Activated CD4-positive, alpha-beta T cell treated with anti-CD3 and anti-CD28 coated beads for 24 hours (primary cell): Measurements from ENCODE around the gene GGCX.
A peak's percentile ranks its signal among the peaks of the same experiment; 100 is the strongest.

Source experiments
- DNase-seq, 2 donors: peaks; one replicate each; pipeline ENCODE4 v3.0.0-alpha.2; 2020; ENCODE audit warnings: low read depth in 2 of 2

GGCX gene

DNA sequence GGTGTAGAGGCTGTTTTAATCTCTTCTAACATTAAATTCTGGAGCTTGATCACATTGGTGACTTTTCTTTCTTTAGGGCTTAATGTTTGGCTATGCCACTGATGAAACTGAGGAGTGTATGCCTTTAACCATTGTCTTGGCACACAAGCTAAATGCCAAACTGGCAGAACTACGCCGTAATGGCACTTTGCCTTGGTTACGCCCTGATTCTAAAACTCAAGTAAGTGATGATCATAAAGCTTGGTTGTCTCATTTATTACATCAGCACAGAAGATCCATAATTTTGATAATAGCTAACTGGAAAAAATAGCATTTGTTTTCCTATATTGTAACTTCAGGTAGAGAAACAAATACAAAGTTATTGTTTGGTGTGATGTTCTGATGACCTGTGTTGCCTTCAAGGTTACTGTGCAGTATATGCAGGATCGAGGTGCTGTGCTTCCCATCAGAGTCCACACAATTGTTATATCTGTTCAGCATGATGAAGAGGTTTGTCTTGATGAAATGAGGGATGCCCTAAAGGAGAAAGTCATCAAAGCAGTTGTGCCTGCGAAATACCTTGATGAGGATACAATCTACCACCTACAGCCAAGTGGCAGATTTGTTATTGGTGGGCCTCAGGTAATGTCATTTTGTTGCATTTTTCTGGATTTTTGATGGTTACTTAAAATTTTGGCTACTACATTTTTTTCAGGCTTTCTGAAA lies 19.4 kb downstream of the GGCX start:
- DNase-seq, result no peak

DNA sequence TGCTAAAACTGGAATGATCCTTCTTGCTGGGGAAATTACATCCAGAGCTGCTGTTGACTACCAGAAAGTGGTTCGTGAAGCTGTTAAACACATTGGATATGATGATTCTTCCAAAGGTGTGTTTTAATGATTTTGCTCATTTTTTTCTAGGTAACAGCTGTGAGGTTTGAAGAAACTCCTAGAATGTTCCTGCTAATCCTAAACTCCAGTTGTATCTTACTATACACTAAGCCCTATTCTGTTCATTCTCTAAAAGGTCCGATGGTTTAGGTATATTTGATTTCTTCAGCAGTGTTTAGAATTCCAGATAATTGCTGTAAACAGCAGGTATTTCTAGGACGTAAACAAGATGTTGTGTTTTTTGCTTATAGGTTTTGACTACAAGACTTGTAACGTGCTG lies 20.0 kb downstream of the GGCX start:
- DNase-seq, result no peak

DNA sequence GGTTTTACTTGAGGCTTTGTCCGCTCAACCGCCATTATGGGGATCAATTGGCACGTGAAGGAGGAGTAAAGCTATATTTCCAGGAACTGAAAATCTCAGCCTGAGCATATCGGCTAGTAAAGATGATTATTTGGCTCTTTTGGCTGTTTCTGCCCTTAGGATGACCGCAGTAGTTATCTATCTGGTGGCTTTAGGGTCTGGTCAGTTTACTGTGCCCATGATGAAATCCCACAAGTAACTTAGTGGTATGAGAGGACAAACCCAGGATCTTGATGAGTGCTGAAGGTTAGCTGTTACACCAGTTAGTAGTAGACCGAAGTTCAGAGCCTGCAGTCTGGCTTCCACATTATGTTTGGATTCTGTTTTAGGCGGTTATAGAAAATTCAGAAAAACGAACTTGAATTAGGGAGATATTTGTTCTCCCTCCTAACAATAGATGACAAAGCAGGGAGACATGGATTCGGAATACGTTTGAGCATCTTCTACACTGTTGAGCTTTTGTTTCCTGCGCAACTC lies 21.1 kb downstream of the GGCX start:
- no peak for DNase-seq

DNA sequence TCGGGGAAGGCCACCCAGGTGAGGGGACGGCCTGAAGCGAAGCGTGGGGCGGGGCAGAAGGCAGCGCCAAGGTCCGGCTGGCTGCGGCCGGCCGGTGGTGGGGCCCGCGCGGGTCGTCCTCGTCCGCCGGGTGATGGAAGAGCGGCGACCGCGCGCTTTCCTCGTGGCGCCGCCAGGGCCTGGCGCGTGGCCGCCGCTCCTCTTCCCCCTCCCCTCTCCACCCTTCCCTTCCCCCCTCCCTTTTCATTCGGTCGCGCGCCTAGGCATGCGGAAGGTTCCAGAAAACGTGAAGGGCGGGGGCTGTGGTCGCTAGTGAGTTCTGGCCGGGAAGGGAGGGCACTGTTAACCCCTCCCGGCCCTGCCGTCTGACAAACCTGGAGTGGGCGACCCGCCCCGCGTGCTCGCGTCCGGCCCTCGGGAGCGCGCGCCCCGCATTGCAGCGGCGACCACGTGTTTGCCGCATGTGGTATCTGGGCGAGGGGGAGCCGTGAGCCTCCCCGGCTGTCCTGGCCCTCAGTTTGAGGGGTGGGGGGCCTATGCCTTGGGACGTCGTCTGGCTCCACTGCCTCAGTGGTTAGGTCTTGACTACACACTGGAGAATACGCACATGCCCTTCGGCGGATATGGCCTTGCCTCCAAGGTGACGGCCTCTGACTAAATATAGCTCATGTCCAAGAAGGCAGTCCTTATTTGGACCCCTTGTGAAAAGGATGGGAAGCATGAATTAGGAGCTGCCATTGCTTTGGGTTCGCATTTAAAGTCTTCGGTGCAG lies 21.7 kb downstream of the GGCX start:
- DNase-seq, result peak; percentile 55 to 58

DNA sequence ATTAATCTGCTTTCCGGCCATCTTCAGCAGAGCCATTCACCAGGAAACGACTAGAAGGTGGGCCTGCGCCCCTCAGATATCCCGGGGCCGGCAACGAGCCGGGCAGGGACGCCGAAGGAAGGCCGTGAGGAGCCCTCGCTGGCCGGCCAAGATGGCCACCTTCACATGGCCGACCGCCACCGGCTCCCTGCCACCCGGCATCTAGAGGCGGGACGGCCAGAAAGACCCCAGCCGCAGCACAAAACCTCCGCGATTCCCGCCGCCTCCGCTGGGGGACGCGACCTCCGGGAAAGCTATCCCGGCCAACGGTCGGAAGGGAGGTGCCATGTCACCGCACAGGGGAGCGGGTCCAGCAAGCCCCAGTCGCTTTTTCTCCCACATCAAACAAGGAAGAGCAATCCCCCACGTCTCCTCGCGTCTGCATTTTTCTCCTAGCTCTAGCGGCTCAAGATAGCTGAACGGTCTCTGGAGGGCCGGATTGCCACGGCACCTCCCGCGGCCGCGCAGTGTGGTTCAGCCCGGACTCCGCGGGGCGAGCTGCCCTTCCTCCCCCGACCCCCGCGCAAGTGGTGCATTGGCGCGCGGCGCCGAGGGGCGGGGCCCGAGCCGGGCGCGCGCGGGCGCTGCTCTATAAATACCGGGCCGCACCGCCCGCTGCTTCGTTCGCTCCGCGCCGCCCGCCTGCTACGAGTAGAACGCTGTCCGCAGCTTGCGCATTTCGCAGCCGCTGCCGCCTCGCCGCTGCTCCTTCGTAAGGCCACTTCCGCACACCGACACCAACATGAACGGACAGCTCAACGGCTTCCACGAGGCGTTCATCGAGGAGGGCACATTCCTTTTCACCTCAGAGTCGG lies 22.6 kb downstream of the GGCX start, which contains the start of gene MAT2A:
TSS of gene MAT2A (plus strand) at position 662 of the 854 bp plus-strand sequence. CDS start at position 782, 120 bp downstream.
- DNase-seq, result peak; percentile 86 to 91

DNA sequence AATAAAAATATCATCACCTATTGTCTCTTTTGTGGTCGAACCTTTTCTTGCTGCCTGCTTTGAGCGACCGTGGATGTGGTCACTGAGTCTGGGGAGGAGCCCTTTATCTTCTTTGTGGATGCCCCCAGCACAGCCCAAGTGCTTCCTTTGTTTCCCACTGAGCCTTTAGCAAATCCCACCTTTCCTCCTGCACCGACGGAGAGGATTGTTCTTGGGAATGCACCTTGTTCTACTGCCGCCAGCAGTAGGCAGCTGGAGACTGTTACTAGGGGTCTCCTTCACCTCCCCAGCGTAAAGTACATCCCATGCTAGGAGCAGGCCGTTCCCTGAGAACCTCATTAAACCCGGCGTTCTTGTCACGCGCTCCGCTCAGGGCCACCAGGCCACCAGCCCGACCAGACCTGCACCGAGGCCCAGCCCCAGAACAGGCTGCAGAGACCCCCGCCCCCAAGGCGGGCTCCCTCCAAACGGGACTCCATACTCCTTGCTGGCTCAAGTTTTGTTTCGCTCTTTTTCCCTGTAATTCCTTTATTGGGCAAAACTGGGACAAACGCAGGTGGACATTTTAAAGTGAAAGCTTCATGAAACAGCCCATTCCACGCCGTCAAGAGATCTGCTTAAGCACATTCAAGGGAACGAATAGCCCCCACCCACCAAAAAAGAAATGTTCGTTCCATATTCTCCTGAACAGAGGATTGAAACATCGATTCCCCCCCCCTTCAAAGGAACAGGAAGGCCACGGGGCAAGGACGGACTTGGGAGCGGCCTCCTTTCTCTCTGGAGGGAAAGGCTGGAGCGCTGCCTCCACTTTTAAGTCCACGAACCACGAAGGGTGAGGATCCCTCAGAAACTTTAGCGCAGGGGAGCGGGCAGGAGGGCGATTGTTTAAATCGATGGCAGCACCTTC lies 23.4 kb downstream of the GGCX start:
- DNase-seq, result no peak

DNA sequence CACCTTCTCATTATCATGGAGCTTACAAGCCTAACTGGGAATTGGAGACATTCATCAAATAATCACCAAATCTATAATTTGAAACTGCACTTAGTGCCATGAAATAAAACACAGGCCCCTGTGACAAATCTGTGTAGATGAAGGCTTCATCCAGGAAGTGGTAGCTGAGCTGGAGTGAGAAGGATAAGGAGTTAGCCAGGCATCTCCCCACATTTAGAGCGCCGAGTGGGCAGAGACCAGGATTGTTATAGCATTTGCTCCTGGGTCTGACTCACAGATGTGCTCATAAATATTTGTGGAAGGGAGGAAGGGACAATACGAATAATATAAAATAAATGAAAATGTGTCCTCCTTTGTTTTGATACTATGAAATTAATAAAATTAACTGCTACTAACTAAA lies 24.8 kb downstream of the GGCX start:
- no peak for DNase-seq

DNA sequence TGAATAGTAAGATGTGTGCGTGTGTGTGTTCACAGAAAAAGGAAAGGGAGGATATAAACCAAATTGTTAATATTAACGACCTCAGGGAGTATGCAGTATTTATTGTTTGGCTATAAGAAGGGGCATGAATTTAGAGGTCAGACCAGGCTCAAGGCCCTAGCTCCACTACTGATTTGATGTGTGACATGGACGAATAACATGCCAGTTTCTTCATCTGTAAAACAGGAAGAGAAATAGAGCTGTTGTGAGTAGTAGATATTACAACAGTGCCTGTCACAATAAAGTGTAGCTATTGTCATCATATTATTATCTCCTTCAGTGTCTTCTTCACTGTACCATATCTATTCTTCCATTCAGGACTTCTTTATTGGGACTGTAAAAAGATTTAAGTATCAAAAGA lies 26.4 kb downstream of the GGCX start:
- DNase-seq, result no peak

DNA sequence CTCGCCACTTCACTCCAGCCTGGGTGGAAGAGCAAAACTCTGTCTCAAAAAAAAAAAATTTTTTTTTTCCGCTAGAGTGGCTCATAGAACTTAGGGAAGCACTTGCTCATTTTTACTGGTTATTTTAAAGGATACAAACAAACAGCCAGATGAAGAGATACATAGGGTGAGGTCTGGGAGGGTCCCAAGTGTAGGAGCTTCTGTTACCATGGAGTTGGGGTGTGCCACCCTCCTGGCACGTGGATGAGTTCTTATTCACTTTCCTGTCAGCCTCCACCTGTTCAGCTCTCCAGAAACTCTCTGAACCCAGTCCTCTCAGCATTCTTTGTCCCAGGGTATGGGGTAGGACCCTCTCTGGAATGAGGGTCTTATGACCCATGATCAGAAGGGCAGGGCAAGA lies 27.2 kb downstream of the GGCX start:
- DNase-seq, result no peak

DNA sequence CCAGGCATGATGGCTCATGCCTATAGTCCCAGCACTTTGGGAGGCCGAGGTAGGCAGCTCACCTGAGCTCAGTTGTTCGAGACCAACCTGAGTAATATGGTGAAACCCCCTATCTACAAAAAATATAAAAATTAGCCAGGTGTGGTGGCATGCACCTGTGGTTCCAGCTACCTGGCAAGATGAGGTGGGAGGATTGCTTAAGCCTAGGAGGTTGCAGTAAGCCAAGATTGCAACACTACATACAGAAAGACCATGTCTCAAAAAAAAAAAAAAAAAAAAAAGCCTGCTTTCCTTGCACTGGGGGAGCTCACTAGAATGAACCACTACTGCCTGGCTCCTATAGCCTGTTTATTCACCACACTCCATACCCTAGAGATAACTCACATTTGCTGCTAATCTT lies 29.7 kb downstream of the GGCX start:
- no peak for DNase-seq

DNA sequence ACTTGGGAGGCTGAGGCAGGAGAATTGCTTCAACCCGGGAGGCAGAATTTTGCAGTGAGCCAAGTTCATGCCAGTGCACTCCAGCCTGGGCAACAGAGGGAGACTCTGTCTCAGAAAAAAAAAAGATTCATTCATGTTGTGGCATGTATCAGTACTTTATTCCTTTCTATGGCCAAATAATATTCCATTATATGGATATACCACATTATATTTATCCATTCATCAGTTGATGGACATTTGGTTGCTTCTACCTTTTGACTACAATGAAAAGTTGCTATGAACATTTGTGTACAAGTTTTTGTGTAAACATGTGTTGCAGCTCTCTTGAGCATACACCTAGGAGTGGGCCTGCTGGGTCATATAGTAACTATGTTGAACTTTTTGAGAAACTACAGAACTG lies 31.5 kb downstream of the GGCX start:
- DNase-seq, result no peak

DNA sequence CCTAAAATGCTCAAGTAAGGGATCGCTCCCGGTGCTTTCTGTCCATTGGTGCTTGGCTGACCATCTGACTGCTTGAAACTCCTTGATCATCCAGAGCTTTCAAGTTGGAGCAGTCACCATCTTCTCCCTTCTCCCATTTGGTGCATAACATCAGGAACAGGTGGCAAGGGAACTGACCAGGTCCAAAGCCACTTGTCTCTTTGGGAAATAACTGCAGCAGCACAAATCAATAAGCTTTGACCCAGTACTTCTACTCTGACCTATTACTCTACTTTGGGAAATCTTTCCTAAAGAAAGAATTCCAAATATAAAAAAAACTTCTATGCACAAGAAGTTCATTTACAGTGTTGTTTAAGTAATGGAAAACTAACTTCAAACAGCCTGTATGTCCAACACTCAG lies 32.9 kb downstream of the GGCX start:
- DNase-seq, result no peak

DNA sequence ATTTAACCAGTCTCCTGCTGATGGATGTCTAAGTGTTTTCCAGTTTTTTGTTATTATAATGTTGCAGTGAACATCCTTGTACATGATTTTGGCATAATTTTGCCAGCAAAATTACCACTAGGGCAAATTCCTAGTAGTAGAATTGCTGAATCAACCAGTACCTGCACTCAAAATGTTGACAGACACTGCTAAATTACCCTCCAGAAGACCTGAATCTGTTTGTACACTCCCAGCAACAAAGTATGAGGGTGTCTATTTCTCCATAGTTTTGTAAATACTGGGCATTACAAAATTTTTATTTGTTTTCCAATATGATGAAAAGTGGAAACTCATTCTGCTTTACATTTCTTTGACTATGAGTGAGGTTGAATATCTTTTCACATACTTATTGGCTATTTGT lies 33.5 kb downstream of the GGCX start:
- no peak for DNase-seq

DNA sequence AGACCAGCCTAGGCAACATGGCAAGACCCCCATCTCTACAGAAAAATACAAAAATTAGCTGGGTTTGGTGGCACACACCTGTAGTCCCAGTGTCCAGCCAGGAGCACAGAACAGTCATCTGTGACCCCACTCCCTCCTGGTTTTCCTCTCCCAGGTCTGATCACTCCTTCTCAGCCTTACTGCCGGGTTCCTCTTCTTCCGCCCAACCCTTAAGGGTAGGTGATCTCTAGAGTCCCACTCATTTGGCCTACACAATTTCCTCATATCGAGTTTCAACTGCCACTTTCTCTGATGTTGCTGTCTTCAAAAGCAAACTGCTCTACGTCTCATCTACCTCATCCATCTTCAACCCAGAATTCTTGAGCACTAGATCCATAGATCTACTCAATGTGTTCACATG lies 35.7 kb downstream of the GGCX start:
- DNase-seq, result no peak

DNA sequence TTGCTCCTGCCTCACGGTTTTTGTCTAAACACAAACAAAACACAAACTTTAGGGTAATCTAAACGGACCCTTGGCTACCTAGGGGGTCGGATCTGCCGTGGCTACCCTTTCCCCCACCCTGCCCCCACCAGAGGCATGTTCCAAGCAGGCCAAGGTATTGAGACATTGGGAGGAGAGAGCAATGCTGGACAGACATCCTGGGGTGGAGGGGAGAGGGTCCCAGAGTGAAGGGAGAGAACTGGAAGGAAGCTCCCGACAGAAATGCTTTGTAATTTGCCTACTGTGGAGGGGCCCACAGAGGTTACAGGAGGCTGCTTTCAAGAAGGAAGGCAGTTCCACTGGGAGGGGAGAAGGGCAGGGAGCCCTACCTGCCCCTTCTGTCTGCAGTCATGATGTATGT lies 36.3 kb downstream of the GGCX start:
- no peak for DNase-seq

DNA sequence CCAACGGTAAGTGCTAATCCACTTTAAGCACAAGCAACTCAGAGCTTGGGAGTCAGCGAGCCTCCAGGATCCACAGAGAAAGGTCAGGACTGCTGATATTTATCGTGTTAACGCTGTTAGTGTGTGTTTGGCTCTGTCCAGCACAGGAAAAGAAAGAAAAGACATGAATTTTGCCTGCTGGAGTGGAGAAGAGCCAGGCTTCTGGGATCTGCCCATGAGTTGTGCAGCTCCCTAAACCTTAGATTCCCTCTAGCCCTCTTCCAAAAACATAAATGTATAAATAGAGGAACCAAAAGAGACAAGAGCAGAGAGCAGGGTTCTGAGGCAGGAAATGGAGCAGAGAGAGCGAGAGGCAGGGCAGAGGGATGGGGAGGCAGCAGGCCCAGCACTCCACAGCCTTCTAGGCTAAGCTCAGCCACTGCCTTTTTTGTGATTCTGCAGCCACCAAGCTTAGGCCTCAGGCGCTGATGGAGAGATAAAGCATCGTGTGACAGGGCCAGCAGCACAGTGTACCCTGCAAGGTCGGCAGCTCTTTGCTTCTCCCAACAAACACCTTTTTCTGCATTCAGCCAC lies 36.9 kb downstream of the GGCX start:
- DNase-seq, result no peak

DNA sequence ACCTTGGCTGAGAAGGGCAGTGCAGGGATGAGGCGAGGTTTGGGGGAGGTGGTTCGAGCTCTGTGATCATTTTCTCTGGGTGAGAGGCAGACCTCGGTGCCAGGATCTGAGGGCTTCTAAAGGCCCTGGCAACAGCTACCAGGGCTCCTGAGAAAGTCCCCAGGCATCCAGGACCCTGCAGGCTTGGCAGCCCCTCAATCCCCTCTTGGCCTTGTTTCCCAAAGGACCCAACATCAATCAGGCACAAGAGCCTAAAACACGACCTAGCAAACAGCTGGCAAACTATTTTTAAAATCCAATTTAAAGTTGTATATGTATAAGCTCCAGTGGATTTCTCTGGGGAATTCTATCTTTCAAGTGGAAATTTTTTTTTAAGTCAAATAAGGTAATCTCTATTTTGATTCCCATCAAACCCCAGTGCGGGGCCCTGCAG lies 37.4 kb downstream of the GGCX start:
- no peak for DNase-seq

DNA sequence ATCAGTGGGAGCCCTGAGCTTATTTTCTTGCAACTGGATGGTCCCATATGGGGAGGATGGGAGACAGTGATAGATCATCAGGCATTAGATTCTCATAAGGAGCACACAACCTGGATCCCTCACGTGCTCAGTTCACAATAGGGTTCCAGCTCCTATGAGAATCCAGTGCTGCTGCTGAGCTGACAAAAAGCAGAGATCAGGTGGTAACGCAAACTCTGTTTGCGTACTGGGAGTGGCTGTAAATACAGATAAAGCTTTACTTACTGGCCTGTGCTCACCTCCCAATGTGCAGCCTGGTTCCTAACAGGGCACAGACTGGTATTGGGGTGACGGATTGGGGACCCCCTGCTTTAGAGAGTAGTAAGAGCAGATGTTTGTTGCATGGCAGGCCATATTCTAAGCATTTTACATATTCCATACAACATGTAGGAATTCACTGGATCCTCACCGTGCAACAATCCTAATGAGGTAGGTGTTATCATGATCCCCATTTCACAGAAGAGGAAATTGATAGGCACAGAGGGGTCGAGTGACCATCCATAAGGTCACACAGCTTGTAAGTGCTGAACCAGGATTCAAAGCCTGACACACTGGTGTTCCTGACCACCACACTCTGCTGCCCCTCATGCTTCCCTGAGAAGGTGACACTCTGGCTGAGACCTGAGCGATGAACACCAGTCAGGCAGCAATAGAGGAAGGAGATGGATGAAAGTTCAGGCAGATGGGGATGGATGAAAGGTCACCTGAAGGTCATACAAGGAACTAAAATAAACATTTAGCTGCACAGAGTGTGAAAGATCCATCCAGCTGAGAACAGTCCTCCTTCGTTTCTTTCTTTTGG lies 38.0 kb downstream of the GGCX start:
- DNase-seq, result no peak

DNA sequence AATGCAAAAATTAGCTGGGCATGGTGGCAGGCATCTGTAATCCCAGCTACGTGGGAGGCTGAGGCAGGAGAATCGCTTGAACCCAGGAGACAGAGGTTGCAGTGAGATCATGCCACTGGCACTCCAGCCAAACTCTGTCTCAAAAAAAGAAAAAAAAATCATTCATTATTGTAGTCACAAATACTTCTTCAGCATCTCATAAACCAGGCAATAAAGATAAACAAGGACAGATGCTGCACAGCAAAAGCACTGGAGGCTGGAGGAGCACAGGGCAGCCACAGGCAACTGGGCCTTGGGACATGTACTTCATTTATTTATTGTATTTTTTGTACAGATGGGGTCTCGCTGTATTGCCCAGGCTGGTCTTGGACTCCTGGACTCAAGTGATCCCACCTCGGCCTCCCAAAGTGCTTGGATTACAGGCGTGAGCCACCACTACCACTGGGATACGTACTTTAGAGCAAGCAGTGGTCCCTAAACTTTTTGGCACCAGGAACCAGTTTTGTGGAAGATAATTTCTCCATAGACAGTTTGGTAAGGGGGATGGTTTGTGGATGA lies 39.1 kb downstream of the GGCX start:
- no peak for DNase-seq
